Activated CD4-positive, CD25-positive, alpha-beta regulatory T cell treated with anti-CD3 and anti-CD28 coated beads, Interleukin-2, amount 50 U/mL, for 24 hours (primary cell): Measurements from ENCODE around the gene IFT25.
"Not testable (repeated sequence)": the region's sequence is repeated elsewhere in the genome, so short reads cannot be mapped to it uniquely, and the experiment has no call there.

ENCODE experiments used
- ATAC-seq, 2 donors: fragments of 150-1000 bp; cut with Tn5 transposase; one replicate each; pipeline ENCODE4 v1.10.0; 2021; ENCODE audit warnings: mild to moderate bottlenecking in 1 of 2, moderate library complexity in 1 of 2

IFT25 gene

DNA sequence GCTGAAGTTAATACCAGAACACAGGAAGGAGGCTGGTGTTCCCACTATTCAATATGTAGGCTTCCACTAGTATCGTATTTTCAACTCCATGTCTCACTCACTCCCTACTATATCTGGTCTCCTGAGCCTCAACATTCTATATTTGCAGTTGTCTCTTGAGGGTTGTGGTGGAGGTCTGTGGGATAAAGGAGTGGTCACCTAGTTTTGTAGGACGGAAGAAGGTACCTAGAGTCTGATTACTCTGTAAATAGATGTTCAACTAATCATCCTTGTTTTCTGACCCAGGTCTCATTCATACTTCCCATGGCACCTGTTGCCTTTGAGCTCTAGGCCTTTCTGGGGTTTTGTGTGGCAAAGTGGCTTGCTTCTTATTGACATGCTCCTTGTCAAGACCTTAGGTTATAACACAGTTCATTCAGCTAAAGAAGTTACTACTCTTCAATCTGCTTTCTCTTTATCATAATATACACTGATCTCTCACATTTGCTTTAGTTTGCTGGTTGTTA lies 18.1 kb downstream of the IFT25 start:
- no peak for ATAC-seq

DNA sequence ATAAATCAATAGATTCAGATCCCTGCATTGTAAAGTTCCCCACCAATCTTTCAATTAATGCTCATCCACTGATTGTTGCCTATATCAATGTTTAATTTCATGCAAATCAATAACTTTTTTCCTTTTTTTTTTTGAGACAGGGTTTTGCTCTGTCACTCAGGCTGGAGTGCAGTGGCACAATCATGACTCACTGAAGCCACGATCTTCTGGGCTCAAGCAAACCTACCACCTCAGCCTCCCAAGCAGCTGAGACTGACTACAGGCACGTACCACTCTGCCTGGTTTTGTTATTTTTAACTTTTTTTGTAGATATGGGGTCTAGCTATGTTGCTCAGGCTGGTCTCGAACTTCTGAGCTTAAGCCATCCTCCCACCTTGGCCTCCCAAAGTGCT lies 25.8 kb downstream of the IFT25 start:
- ATAC-seq, result peak; percentile 55 to 77

DNA sequence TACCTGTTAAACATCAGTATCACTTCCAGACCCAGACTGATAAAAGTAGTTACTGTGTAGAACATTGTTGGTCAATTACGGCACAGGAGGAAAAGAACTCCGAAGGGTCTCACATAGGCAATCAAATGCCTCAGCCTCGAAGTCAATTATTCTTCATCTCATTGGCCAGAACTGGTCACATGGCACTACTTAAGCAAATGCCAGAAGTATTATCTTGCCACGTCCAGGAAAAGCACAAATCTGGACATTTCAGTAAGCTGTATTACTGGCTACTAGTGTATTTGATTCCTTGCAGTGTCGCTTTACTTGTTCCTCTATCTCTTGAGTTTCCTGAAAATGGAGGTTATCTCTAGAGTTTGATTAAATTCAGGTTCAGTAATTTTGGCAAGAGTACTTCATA lies 27.2 kb downstream of the IFT25 start:
- no peak for ATAC-seq

DNA sequence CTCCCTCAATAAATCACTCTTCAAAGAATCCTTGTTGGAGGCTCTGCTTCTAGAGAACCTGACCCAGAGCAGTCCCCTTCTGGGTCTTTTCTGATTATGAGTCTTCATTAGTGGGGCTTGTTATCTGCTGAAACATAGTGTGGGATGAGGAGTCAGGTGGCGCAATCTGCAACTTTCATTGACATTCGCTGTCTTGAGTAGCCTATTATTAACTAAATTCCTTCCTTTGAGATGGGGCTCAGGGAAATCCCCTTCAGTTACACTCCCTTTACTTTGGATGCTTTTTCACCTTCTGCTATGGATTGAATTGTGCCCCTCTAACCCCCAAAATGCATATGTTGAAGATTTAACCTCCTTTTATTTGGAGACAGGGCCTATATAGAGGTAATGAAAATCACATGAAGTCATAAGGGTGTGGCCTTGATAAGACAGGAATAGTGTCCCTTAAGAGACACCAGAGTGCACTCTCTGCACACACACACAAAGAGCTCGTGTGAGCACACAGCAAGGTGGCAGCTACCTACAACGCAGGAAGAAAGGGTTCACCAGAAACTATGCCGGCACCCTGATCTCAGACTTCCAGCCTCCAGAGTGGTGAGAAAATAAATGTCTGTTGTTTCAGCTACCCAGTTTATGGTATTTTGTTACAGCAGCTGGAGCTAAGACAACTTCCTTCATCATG lies 32.0 kb downstream of the IFT25 start:
- ATAC-seq, result no peak

DNA sequence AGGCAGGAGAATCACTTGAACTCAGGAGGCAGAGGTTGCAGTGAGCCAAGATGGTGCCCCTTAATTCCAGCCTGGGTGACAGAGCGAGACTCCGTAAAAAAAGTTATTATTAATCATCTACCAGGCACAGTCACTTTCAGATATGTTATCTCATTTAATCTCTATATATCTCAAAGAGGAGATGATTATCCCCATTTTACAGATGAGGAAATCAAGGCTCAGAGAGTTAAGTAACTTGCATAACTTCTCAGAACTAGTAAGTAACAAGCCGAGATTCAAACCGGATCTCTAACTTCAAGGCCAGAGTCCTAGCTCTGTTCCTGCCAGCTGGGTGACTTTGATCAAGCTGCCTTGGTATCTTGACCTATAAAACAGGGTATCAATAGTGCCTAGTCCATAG lies 34.1 kb downstream of the IFT25 start:
- ATAC-seq, result no peak

DNA sequence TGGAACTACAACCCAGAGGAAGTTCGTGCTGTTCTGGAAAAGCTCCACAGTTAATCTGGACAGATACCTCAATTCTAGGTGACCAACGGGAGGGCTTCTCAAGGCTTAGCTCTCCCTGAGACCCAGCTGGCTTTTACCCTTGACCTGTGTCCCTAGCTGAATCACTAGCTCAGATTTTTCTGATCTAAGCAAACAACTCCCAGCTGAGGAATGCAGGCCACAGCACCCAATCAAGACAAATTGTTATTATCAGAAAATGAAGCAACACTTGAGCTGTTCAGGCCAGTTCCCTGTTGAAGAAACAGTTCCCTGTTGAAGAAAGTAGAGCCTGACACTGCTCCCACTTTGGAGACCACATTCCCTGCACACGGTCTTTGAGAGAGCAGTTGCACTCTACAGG lies 35.6 kb downstream of the IFT25 start:
- no peak for ATAC-seq

DNA sequence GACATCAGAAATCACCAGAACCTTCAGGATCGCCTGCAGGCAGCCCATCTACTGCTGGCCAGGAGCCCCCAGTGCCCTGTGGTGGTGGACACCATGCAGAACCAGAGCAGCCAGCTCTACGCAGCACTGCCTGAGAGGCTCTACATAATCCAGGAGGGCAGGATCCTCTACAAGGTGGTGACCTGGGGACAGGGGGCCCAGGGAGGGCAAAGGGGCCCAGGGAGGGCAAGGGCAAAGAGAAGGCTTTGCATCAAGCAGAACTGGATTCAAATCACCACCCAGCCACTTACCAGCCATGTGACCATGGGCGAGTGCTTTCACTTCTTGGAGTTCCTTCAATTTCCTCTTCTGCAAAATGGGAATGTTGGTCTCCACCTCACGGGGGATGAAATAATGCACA lies 39.4 kb downstream of the IFT25 start:
- no peak for ATAC-seq

DNA sequence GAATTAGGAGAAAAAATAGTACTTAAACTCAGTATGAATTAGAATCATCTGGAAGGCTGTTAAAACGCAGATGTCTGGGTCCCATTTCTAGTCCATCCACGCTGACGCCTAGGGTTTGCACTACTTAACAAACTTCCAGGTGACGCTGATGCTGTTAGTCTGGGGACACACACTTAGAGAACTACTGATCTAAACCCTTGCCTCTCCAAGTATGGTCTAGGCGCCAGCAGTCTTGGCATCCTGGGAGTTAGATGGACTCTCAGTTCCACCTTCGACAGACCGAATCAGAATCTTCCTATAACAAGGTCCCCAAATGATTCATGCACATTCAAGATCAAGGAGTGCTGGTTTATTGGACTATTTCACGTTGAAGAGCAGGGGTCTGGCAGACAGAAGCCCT lies 40.0 kb downstream of the IFT25 start:
- ATAC-seq, result no peak

DNA sequence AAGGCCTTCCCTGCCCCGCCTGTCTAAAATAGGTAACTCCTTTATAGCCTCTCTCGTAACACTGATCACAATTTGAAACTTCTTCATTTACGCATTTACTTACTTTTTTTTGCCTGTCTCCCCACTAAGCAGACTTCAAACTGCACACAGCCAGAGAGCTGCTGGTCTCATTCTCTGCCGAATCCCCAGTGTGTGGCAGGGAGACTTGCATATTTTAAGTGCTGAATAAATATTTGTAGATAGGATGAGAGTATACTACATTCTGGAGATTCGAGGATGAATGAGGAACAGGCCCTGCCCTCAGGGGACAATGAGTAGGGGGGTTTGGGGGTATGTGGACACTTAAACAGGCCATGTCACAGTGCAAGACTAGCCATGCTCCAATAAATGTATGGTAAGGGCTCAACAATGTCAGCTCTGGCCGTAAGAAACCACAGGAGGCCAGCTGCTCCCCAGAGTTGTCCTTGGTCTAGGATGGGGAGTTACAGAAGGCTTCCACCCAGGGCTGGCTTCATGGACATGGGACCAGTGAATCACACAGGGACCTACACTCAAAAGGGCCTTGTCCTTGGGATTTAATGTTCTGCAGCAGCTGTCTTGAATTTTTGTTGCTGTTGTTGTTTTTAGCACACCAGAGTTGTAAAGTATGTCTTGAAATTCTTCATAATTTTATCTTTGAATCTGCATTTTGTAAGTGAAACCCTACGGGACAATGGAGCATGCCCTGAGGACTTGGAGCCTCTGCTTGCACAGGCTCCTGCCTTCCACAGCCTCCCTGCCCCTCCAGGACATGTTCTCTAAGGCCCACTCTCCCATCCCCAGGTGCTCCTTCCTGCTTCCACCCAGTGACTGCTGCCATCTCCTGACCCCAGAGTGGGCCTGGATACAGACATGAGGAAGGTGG lies 43.0 kb downstream of the IFT25 start:
- ATAC-seq, result no peak

DNA sequence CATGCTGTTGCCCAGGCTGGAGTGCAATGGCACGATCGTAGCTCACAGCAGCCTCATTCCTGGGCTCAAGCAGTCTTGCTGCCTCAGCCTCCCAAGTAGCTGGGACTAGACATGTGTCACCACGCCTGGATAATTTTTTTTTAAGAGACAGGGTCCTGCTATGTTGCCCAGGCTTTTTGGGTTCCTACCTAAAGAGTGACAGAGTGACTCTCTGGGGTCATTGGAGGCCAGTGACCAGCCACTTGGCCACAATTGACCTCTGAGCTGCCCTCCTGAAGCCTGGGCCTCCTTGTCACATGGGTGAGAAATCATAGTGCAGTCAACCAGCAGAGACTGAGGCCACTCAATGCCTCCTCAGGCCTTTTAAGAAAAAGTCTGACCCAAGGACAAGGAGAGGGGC lies 45.8 kb downstream of the IFT25 start:
- ATAC-seq, result no peak

DNA sequence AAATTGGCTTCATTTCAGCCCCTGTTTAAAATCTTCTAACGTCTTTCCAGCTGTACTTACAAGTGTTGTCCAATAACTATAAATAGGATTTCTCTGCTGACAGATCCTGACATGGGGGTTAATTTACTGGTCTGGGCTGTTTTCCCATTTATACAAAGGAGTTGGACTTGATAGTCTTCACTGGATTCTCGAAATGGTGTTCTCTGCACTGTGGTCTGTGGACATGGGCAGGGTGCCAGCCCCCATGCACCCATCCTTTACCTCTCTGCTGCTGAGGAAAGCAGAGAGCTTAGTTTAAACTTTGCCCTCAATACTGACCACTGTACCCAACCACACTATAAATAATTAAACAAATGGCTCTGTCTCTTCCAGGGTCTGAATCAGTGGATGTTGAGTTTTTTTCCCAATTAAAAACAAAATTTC lies 46.3 kb downstream of the IFT25 start:
- no peak for ATAC-seq

DNA sequence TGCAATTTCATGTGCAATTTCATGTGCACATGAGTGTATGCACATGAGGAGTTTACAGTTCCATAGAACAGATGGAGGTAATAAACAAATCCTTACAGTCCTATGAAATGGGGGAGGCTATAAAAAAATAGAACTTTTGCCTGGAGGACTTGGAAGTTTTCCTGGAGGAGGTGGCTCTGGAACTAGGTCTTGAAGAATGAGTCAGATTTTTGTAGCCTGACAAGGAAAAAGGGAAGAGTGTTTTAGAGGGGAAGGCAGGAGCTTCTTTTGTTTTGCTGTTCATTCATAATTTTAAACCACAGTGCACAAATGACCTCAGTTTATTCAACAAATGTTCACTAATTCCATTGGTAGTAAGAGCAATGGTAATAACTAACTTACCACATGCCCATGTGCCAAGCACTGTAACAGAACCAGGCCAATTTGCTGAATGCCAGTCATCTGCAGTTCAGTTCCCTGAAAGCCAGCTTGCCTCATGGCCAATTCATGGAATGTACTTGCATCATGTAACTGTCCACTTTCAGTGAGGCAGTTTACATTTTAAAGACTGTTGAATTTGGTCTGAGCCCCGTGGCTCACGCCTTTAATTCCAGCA lies 48.8 kb downstream of the IFT25 start:
- no peak for ATAC-seq

DNA sequence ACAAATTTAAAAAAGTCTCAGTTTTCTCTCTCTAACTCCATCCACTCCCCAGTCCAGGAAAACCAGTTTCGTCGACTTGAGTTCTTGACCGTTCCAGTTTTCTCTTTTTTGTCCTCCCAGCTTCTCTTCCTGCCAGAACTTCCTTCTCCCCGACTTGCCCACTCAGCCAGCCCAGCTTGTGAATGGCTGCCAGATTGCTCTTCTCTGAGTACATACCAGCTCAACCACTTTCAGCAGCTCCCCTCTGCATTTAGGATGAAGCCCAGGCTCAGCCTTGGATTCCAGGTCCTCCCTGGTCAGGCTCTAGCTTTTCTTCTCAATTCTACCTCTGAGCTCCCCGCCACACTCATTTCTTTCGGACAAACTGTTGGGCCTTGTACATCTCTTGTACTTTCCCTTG lies 50.1 kb downstream of the IFT25 start:
- no peak for ATAC-seq

DNA sequence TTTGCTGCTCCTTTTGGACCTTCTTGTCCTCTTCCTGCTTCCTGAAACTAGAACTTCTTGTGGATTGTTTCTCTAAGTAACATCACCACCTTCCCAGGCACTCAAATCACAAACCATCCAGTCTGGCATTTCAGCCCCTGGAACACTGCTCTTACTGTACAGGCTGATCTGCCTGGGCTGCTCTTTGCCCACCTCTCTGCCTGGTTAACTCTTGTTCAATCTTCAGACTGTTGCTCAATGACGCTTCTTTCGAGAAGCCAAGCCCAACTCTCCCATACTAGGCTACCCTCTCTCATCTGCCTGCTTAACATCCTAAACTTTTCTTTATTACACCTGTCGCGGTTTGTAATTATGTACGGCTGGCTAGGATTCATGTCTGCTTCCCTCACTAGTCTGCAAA lies 50.9 kb downstream of the IFT25 start:
- no peak for ATAC-seq

DNA sequence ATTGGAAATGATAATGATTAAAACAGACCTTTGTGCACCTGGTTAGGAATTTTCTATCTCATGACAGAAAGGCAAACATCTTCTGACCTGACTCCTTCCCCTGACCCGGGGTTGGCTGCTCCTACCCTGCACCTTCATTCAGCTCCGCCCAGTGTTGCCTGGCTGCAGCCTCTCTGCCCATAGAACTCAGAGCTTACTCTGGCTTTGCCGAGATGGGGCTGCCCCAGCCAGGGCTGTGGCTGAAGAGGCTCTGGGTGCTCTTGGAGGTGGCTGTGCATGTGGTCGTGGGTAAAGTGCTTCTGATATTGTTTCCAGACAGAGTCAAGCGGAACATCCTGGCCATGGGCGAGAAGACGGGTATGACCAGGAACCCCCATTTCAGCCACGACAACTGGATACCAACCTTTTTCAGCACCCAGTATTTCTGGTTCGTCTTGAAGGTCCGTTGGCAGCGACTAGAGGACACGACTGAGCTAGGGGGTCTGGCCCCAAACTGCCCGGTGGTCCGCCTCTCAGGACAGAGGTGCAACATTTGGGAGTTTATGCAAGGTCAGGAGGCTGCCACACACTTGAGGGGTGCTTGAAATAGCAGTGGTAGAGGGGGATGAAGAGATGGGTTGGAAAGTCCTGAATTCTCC lies 51.4 kb downstream of the IFT25 start, which contains the start of gene DIO1:
TSS of gene DIO1 (plus strand) at position 189 of the 638 bp plus-strand sequence. CDS start at position 213, 24 bp downstream.
- ATAC-seq, result no peak

DNA sequence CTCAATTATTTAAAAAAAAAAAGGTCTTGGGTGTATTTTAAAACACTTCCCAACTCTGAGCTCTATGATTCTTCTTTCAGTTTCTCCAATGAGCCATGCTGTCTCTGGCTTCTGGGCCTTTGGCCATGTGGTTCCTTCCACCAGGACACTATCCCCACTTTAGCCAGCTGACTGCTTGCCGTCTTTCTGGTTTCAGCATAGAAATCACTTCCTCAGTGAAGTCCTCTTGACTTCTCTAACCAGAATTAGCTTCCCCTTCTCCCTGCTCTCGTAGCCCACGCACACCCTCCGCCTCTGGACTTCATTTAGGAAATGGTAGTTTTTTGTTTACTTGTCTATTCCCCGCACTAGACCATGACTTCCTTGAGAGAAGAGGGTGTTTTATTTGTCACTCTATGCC lies 52.6 kb downstream of the IFT25 start:
- ATAC-seq, result no peak

DNA sequence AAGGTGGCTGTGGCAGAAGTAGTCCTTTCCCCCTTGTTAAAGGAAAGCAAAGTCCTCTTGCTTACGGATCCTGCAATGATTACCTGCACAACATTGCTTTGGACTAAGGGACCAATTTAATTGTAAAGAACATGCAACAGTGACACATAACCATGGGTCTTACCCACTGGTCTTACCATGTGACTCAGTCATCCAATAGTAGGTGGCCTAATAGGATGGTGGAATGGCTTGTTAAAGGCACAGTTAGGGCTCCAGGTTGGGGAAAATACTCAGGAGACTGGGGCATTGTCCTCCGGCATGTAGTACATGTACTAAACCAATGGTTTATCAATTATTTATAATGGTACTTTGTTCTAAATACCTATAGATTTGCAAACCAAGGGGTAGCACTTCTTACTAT lies 53.8 kb downstream of the IFT25 start:
- no peak for ATAC-seq

DNA sequence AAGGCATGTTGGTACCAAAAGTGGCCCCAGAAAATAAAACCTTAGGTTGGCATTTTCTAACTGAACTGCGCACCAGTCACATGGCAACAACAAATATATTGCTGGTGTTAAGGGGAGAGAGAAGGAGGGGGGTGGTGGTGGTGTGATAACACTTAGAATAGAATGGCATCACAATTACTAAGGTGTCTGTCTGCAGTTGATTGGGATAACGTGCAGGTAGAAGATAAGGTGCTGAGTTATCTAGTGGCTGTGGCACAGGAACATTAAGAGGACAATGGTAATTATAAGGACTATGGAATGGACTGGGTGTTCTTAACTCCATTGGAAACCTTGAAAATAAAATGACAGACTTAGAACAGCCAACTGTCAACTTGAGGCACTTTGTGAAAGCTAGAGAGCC lies 54.5 kb downstream of the IFT25 start:
- no peak for ATAC-seq

DNA sequence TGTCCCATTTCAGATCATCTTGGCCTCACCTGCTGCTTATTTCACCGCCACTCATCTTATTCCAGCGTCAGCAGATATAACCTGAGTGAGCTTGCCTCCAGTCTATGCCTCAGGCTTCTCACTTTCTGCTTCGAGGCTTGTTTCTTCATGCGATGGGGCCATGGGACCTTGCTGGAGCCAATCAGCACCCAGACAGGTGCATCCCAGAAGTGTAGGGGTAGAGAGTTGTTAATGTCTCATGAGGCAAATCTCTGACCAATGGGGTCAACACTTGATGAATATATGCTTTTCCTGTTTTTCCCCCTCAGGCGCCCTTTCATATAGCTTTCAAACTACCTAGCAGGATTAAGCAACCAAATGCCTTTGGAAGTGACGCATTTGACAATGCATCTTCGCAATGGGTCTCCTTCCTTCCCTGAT lies 55.0 kb downstream of the IFT25 start:
- ATAC-seq, result peak; percentile 4 to 25

DNA sequence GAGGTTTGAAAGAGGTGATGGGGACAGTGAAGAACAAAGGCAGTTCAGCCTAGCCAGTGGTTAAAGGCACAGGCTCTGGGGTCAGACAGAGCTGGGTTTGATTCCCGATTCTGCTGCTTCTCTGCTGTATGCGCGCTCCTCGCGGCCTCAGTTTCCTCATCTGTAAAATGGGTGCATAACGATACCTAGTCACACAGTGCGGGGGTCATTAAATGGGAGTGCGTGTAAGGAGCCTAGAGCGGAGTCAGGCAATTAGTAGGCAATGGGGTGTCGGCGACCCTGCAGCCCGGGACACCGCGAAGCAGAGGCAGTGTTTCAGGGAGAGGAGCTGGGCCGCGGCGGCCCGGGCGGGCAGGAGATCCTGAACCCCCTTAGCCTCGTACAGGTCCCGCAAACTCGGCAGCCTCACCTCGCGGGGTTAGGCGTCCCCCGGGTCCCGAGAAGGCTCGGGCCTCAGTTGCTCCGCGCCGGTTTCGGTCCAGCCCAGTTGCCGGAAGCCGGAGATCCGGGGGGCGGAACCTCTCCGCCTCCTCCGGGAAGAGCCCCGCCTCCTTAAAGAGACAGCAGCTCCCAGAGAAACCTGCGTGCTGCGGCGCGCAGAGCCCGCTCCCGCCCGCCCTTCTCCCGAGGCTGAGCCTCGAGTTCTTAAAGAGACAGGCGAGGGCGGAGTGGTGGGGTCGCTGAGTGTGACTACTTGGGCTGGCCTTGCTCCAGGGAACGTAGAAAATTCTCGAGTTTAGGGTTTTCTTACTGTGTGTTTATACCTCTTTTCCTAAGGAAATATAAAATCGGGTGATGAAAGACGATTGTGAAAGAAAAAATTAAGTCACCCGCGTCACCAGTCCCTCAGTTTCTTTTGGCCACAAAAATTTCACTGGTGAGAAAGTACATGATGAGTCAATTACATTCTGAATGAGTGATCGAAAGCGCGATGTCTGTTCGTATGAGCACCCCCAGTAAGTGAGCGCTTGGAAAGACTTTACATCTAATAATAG lies 55.9 kb downstream of the IFT25 start, which contains the start of gene YIPF1:
TSS of gene YIPF1 (minus strand) at position 494 of the 995 bp plus-strand sequence. CDS start 860 bp downstream, outside the sequence.
- ATAC-seq, result peak; percentile 86

DNA sequence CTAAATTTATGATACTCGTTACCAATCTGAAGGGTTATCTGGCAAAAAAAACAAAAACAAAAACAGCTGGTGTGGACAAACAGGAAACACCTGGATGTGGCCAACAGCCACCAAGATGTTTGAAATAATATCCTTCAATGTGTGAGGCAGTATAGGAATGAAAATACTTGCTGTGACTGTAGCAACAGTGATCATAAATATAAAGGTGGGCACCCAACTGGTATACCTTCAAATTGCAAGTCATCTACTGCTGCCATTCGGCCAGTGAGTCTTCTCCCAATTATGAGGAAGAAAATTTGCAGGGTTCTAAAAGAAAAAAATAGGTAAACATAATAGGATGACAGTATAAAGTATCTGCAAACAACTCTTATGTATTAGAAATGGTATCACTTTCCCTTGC lies 56.8 kb downstream of the IFT25 start:
- ATAC-seq, result no peak

DNA sequence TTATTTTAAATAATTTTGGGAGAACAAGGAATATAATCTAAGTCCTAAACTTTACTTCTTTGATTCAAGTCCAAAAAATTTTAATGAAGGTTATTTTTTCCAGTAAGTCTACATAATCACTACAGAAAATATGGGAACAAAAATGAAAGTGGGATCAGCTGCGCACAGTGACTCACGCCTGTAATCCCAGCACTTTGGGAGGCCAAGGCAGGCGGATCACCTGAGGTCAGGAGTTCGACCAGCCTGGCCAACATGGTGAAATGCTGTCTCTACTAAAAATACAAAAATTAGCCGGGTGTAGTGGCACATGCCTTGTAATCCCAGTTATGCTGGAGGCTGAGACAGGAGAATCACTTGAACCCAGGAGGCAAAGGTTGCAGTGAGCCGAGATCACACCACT lies 61.9 kb downstream of the IFT25 start:
- not testable (repeated sequence) for ATAC-seq
